Nephron progenitor cell (in vitro differentiated cells): ENCODE data around the gene SUSD2.
A peak's percentile ranks its signal among the peaks of the same experiment; 100 is the strongest.
"Not testable (repeated sequence)": the region's sequence is repeated elsewhere in the genome, so short reads cannot be mapped to it uniquely, and the experiment has no call there.

Source experiments
- DNase-seq: peaks from one replicate; pipeline ENCODE4 v3.0.0; 2021
- H3K27ac Mint-ChIP-seq: 2 replicates; pipeline ENCODE4 v1.8.0; 2021; ENCODE audit warnings: mild to moderate bottlenecking, moderate library complexity, mixed read lengths
- H3K27me3 Mint-ChIP-seq: 2 replicates; pipeline ENCODE4 v1.8.0; 2021; ENCODE audit warnings: mild to moderate bottlenecking, low read depth, mixed read lengths; ENCODE audit not compliant: poor library complexity
- H3K36me3 Mint-ChIP-seq: 2 replicates; pipeline ENCODE4 v1.8.0; 2021; ENCODE audit warnings: low read depth, mixed read lengths
- H3K4me1 Mint-ChIP-seq: 2 replicates; pipeline ENCODE4 v1.8.0; 2021; ENCODE audit warnings: mixed read lengths
- H3K4me3 Mint-ChIP-seq: 2 replicates; pipeline ENCODE4 v1.8.0; 2021; ENCODE audit warnings: mild to moderate bottlenecking, moderate library complexity, mixed read lengths
- H3K9me3 Mint-ChIP-seq: 2 replicates; pipeline ENCODE4 v1.8.0; 2021; ENCODE audit warnings: mild to moderate bottlenecking, moderate library complexity, mixed read lengths
- CTCF ChIP-seq: fragments of 200-600 bp; sonication (generic); IDR thresholded peaks from 2 replicates; pipeline ENCODE4 v1.5.0; 2021; ENCODE audit warnings: antibody characterized with exemption

SUSD2 gene, protein sequence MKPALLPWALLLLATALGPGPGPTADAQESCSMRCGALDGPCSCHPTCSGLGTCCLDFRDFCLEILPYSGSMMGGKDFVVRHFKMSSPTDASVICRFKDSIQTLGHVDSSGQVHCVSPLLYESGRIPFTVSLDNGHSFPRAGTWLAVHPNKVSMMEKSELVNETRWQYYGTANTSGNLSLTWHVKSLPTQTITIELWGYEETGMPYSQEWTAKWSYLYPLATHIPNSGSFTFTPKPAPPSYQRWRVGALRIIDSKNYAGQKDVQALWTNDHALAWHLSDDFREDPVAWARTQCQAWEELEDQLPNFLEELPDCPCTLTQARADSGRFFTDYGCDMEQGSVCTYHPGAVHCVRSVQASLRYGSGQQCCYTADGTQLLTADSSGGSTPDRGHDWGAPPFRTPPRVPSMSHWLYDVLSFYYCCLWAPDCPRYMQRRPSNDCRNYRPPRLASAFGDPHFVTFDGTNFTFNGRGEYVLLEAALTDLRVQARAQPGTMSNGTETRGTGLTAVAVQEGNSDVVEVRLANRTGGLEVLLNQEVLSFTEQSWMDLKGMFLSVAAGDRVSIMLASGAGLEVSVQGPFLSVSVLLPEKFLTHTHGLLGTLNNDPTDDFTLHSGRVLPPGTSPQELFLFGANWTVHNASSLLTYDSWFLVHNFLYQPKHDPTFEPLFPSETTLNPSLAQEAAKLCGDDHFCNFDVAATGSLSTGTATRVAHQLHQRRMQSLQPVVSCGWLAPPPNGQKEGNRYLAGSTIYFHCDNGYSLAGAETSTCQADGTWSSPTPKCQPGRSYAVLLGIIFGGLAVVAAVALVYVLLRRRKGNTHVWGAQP

DNA sequence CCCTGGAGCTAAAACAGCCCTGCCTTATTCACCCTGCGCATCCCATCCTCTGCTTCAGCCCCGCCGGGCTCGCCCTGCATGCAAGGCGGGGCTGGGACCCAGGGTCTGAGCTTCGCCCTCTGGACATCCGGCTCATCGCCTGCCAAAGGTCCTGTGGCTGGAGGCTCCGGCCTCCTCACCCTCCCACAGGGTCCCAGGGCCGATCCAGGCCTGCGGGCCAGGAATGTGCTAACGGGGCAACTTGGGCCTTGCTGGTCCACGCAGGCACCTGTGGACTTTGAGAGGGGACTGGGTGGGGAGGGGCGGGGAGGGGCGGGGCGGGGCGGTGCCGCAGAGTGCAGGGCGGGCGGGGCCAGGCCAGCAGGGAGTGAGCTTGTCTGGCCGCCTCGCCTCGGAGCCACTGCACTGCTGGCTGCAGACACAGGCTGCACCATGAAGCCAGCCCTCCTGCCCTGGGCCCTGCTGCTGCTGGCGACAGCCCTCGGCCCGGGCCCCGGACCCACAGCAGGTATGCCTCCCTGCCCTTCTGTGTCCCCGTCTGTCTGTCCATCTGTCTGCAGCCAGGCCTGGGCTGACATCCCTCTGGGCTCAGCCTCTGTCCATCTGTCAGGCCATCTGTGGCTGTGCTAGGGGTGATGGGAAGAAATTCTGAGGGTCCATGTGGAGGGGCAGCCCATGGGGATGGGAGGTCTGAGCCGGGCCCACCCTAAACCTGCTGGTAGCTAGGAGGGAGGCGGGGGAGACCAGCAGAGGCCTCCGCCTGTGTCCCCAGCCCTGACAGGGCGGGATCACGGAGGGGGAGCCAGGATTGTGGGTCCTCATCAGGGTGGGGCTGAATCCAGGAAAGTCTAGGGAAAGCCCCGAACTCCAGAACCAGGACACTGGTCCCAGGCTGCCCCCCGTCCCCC is at the start of gene SUSD2:
Gene SUSD2, plus strand, starts transcription at position 400 of the 908 bp plus-strand sequence. Its CDS starts 33 bp downstream, at position 433.
- H3K4me1 Mint-ChIP-seq, result no peaks in the 10 kb centered on the region
- DNase-seq, result peak; percentile 48
- H3K27ac Mint-ChIP-seq, result no peak within 1 kb of the TSS
- no peaks in the 10 kb centered on the region for H3K9me3 Mint-ChIP-seq
- peaks cover under 1% of the 10 kb centered on the region for H3K27me3 Mint-ChIP-seq
- H3K36me3 Mint-ChIP-seq, result no peaks in the 10 kb centered on the region
- no peak for TF ChIP-seq CTCF
- no peak within 1 kb of the TSS for H3K4me3 Mint-ChIP-seq

DNA sequence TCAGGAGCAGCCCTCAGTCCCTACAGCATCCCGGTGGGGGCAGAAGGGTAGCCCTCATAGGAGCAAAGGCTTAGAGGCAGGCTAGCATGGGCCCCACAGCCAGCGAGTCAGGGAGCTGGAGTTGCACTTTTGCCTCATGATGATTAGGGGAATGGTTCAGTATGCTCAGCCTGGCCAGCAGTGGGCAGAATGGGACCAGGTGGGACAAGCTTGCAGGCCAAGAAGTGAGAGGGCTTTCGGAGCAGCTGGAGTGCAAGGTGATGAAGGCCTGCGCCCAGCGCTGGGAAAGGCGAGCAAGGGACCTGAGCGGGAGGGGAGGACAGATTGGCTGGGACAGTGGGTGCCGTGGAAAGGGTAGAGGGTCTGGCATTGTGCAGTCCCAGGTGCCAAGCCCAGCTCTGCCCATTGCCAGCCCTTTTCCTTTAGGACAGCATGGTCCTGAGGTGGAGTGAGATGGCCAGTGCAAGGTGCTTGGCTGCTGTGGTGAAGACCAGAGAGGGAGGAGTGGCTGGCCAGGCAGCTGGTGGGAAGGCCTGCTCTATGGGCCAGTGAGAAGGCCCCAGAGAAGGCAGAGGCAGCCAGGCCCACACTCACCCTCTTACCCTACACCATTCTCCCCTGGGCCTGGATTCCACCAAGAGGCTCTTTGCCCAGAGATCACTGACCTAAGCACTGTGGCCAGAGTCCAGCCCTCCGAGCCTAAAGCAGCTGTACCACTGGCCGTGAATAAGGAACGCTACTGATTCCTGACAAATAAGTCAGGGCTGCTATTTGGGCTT is 47.9 kb upstream of the SUSD2 start:
- Mint-ChIP-seq H3K27me3 (no peaks in the 10 kb centered on the region), H3K9me3 (no peaks in the 10 kb centered on the region), H3K4me1 (peaks cover 7% of the 10 kb centered on the region), H3K27ac (peak overlapping the region; percentile 22), H3K36me3 (peaks cover 24% of the 10 kb centered on the region), H3K4me3 (no peak overlapping the region)
- DNase-seq, result no peak
- no peak for TF ChIP-seq CTCF

- DNase-seq, result peak; percentile 68
Observed at GRCh38 chr22:24134090-24134846, 47.0 kb upstream of the SUSD2 start.

GRCh38 chr22:24136533-24136932 is 44.8 kb upstream of the SUSD2 start:
- H3K4me3 Mint-ChIP-seq, H3K4me1 Mint-ChIP-seq, H3K27me3 Mint-ChIP-seq, H3K9me3 Mint-ChIP-seq, H3K27ac Mint-ChIP-seq, DNase-seq: not testable (repeated sequence)
- H3K36me3 Mint-ChIP-seq, result peaks cover 34% of the 10 kb centered on the region

More at GRCh38 chr22:24134090-24134846, 47.0 kb upstream of the SUSD2 start:
- no peaks in the 10 kb centered on the region for H3K9me3 Mint-ChIP-seq
- H3K27ac Mint-ChIP-seq, result peak overlapping the region; percentile 22
- TF ChIP-seq CTCF, result no peak
- H3K4me3 Mint-ChIP-seq, result no peak overlapping the region
- peaks cover 7% of the 10 kb centered on the region for H3K4me1 Mint-ChIP-seq
- no peaks in the 10 kb centered on the region for H3K27me3 Mint-ChIP-seq
- peaks cover 29% of the 10 kb centered on the region for H3K36me3 Mint-ChIP-seq

- H3K4me1 Mint-ChIP-seq, result peaks cover 7% of the 10 kb centered on the region
- no peak overlapping the region for H3K27ac Mint-ChIP-seq
- H3K36me3 Mint-ChIP-seq, result peaks cover 34% of the 10 kb centered on the region
- DNase-seq, result no peak
- no peaks in the 10 kb centered on the region for H3K9me3 Mint-ChIP-seq
- H3K4me3 Mint-ChIP-seq, result no peak overlapping the region
- no peaks in the 10 kb centered on the region for H3K27me3 Mint-ChIP-seq
- no peak for TF ChIP-seq CTCF
Observed at GRCh38 chr22:24137595-24137994, 43.7 kb upstream of the SUSD2 start.
